ENCODE results near the gene DDO. TPM values are rescaled to one million over a fixed set of nuclear protein-coding genes. Genes with fewer than 3 reads are reported as not detected.

Gene DDO, protein sequence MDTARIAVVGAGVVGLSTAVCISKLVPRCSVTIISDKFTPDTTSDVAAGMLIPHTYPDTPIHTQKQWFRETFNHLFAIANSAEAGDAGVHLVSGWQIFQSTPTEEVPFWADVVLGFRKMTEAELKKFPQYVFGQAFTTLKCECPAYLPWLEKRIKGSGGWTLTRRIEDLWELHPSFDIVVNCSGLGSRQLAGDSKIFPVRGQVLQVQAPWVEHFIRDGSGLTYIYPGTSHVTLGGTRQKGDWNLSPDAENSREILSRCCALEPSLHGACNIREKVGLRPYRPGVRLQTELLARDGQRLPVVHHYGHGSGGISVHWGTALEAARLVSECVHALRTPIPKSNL
- total RNA-seq = 0.33 TPM in 1 of 2 replicates, not detected in the other

DNA sequence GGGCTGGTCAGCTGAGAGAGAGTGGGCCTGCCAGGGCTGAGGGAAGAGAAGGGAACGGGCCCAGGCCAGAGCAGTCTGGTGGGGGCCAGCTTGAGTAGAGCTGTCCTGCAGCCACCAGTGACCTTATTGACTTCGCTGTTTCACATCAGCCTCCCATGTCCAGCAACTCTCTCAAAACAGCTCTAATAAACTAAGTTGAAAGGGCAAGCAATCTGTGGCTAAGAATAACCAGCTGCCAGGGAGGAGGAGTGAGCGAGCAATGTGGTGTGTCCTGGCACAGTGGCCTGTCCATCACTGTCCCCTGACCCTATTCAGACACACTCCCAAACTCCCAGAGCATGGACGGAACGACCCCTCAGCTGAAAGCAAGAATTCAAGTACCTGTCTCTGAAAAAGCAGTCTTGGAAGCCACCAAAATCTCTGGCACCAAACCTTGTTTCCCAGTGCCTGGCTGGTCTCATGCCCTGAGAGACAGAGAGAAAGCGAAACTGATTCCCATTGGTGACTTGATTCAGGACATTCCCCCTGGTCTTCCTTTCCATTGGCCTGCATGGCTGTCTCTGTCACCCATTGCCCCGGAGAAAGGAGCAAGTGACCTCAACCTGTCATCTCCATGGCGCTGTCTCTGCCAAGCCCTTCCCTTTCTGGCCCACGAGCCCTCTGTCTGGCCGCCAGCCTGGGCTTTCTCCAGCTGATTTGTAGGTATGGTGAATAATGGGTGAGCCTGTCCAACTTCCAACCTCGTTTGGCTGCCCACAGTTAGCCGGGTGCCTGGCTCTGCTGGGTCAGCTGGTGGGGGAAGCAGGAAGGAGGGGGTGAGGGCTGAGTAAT, at the start of gene DDO:
Gene DDO (minus strand): TSS at position 490 of the 831 bp plus-strand sequence. CDS start 2,113 bp downstream, outside the sequence.

DNA sequence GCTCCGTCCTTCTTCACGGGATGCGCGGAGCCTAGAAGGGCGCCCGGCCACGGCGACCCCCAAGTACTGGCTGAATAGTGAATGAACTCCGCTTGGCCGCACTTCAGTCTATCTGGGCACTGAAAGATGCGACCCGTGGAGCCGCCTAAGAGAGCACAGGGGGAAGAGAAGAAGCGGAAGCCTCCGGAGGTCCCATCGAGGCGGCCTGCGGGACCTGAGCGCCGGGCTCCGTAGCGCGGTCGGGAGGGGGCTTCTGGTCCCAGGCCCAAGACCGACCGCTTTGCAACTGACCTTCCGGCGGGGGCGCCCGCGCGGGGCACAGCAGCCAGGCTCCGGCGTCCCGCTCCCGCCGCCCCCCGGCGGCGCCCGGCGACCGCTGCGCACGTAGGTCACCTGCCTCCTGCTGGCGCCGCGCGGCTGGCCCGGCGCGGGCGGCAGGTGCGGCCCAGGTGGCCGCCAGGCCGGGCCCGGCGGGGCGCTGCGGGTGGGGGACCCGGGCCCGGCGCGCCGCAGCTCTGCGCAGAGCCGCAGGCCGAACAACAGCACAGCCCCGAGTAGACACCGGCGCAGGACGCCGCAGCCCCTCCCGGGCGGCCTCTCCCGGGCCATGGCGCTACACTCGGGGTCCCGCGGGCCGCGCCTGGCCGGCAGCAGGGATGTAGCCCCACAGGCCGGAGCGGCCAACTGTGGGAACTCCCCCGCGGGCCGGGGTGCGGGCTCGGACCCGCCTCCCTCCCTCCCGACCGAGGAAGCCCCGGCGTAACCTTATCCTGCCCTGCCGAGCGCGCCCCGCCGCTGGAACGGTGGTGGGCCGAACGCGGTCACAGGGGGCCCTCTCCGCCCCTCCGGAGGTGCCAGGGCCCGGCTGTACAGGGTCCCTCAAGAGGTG, 57.5 kb downstream of the DDO start, which contains the start of gene METTL24:
Gene METTL24 (minus strand): TSS at position 686 of the 889 bp plus-strand sequence. CDS start 77 bp downstream, at position 609.

Other genes starting within 250 kb of the DDO start
- 13.6 and 17.3 TPM in 2 replicates for gene WASF1, start 235.9 kb downstream of the DDO start, total RNA-seq
- 20.9 and 25.7 TPM in 2 replicates for gene CDC40, start 235.1 kb downstream of the DDO start, total RNA-seq
- not detected in 2 replicates for gene METTL24, start 57.2 kb downstream of the DDO start, total RNA-seq
- gene SLC22A16, start 61.0 kb upstream of the DDO start, total RNA-seq = not detected in 2 replicates